ENCODE data around the gene LIN9. TPM values are rescaled to one million over a fixed set of nuclear protein-coding genes. Genes with fewer than 3 reads are reported as not detected.
A peak's percentile ranks its signal among the peaks of the same experiment; 100 is the strongest.

Gene LIN9
- total RNA-seq (2014; rRNA removed; shearing (Covaris generic)) (16.9 and 17.5 TPM in 2 replicates), polyA plus RNA-seq (2016; fragmentation: Nextera tagmentation; extraction: Ambion mirVana) (11.8 and 12.4 TPM in 2 replicates)
- long read RNA-seq, transcript LIN9-201 (15 exons, 3,567 nt), result major isoform, 6 of 10 reads
- long read RNA-seq, partial matches to known transcripts, result 1 of 10 reads
- long read RNA-seq, other reads (novel, unspliced or antisense), result 1 of 10 reads

- Histone ChIP-seq H3K36me3 (ENCODE audit: insufficient read depth) (no peaks in the 10 kb centered on the region), H3F3A (replicated peaks; ENCODE audit: low read depth) (no peaks in the 10 kb centered on the region), H3K4me3 (peak within 1 kb of the TSS; percentile 96), H2AFZ (peak within 1 kb of the TSS; percentile 94), H3K27me3 (ENCODE audit: insufficient read depth) (peaks cover 19% of the 10 kb centered on the region), H3K27ac (ENCODE audit: low read depth) (peak within 1 kb of the TSS; percentile 94), H3K4me2 (peak within 1 kb of the TSS; percentile 90), H3K79me2 (replicated peaks; ENCODE audit: insufficient read depth) (peaks cover 47% of the 10 kb centered on the region), H4K20me1 (replicated peaks; ENCODE audit: insufficient read depth) (0 out of 2 replicates have a peak, but pooled peaks cover 1% of the 10 kb centered on the region), H3K9me2 (ENCODE audit: insufficient read depth) (0 out of 2 replicates have a peak, but pooled peaks cover 3% of the 10 kb centered on the region), H3K4me1 (ENCODE audit: insufficient read depth) (peaks cover 37% of the 10 kb centered on the region)
- Mint-ChIP-seq H3K36me3 (ENCODE audit: low read depth) (peaks cover 2% of the 10 kb centered on the region; the same call in 2 of the 3 replicates), H3K4me1 (peaks cover 39% of the 10 kb centered on the region), H3K9me3 (no peaks in the 10 kb centered on the region), H3K27me3 (ENCODE audit: insufficient read depth, low read depth, poor library complexity) (peaks cover 13% of the 10 kb centered on the region), H3K4me3 (peak within 1 kb of the TSS; percentile 92), H3K27ac (peak within 1 kb of the TSS; percentile 94)
- ATAC-seq (peak; percentile 77), DNase-seq (ENCODE audit: low spot score) (peak; percentile 98)
- TF ChIP-seq POLR2AphosphoS5 (IDR thresholded peaks at IDR 0.05; ENCODE audit: low read depth), result peak; percentile 82
- TF ChIP-seq JUNB (IDR thresholded peaks at IDR 0.05; ENCODE audit: unreplicated experiment), result no peak
Measured at GRCh38 chr1:226308723-226309397, at the start of gene LIN9. LIN9 (minus strand) TSS chr1:226309164; CDS start chr1:226309139, 25 bp downstream.

- no peaks in the 10 kb centered on the region for H3K9me3 Mint-ChIP-seq
- Histone ChIP-seq H3K4me3 (no peak overlapping the region), H3K4me1 (ENCODE audit: insufficient read depth) (no peaks in the 10 kb centered on the region; the same call in 1 of the 2 replicates), H3K27ac (ENCODE audit: low read depth) (no peak overlapping the region), H3K9me2 (ENCODE audit: insufficient read depth) (0 out of 2 replicates have a peak, but pooled peaks cover 5% of the 10 kb centered on the region), H4K20me1 (replicated peaks; ENCODE audit: insufficient read depth) (peaks cover 16% of the 10 kb centered on the region; the same call in 1 of the 2 replicates), H3K79me2 (replicated peaks; ENCODE audit: insufficient read depth) (no peaks in the 10 kb centered on the region), H3F3A (replicated peaks; ENCODE audit: low read depth) (no peaks in the 10 kb centered on the region; the same call in none of the 2 replicates), H3K27me3 (ENCODE audit: insufficient read depth) (no peaks in the 10 kb centered on the region), H3K4me2 (no peak overlapping the region), H2AFZ (no peak overlapping the region), H3K36me3 (ENCODE audit: insufficient read depth) (peaks cover 24% of the 10 kb centered on the region)
- no peak overlapping the region for H3K4me3 Mint-ChIP-seq
- no peak overlapping the region for H3K27ac Mint-ChIP-seq
- DNase-seq (ENCODE audit: low spot score) (no peak), ATAC-seq (no peak)
- H3K27me3 Mint-ChIP-seq (ENCODE audit: insufficient read depth, low read depth, poor library complexity), result peaks cover 5% of the 10 kb centered on the region
- H3K36me3 Mint-ChIP-seq (ENCODE audit: low read depth), result peaks cover 61% of the 10 kb centered on the region
- H3K4me1 Mint-ChIP-seq, result peaks cover 8% of the 10 kb centered on the region; the same call in 2 of the 3 replicates
- TF ChIP-seq CREB1 (CRISPR knock-in tag; IDR thresholded peaks at IDR 0.05; ENCODE audit: low read depth) (no peak), STAT1 (IDR thresholded peaks at IDR 0.05; ENCODE audit: unreplicated experiment) (no peak), JUNB (IDR thresholded peaks at IDR 0.05; ENCODE audit: unreplicated experiment) (no peak), EZH2 (IDR thresholded peaks at IDR 0.05; ENCODE audit: low read depth, unreplicated experiment) (no peak), EZH2phosphoT487 (IDR thresholded peaks at IDR 0.05; ENCODE audit: unreplicated experiment) (no peak), ZNF462 (CRISPR knock-in tag; IDR thresholded peaks at IDR 0.05) (no peak), ETS1 (IDR thresholded peaks at IDR 0.05) (no peak), REST (IDR thresholded peaks at IDR 0.05; ENCODE audit: unreplicated experiment) (no peak), POLR2AphosphoS5 (IDR thresholded peaks at IDR 0.05; ENCODE audit: low read depth) (no peak)
Measured at GRCh38 chr1:226357416-226357815, 48.5 kb upstream of the LIN9 start.

Measured in GM23338 (cell line).